ENCODE results near the gene BCAS1.

Gene BCAS1

GRCh38 chr20:54070187-54070987 lies at the start of gene BCAS1:
Gene BCAS1 (minus strand): TSS chr20:54070594. CDS start chr20:54058718, 11,876 bp downstream.
- TF ChIP-seq GATA3 (IDR thresholded peaks at IDR 0.05; ENCODE audit: low read depth, low read length), result no peak
- no peak for TF ChIP-seq GATA2 (IDR thresholded peaks at IDR 0.05; ENCODE audit: low read depth, low read length)

GRCh38 chr20:54119744-54120143 lies 49.4 kb upstream of the BCAS1 start:
- TF ChIP-seq GATA3 (IDR thresholded peaks at IDR 0.05; ENCODE audit: low read depth, low read length) (no peak), GATA2 (IDR thresholded peaks at IDR 0.05; ENCODE audit: low read depth, low read length) (no peak)

GRCh38 chr20:54118220-54119001 lies 48.0 kb upstream of the BCAS1 start:
- TF ChIP-seq GATA3 (IDR thresholded peaks at IDR 0.05; ENCODE audit: low read depth, low read length) (no peak), GATA2 (IDR thresholded peaks at IDR 0.05; ENCODE audit: low read depth, low read length) (no peak)

GRCh38 chr20:54116550-54117235 lies 46.3 kb upstream of the BCAS1 start:
- TF ChIP-seq GATA3 (IDR thresholded peaks at IDR 0.05; ENCODE audit: low read depth, low read length) (no peak), GATA2 (IDR thresholded peaks at IDR 0.05; ENCODE audit: low read depth, low read length) (no peak)

- TF ChIP-seq GATA3 (IDR thresholded peaks at IDR 0.05; ENCODE audit: low read depth, low read length) (no peak), GATA2 (IDR thresholded peaks at IDR 0.05; ENCODE audit: low read depth, low read length) (no peak)
Observed at GRCh38 chr20:54115172-54115854, 44.9 kb upstream of the BCAS1 start.

- TF ChIP-seq GATA3 (IDR thresholded peaks at IDR 0.05; ENCODE audit: low read depth, low read length) (no peak), GATA2 (IDR thresholded peaks at IDR 0.05; ENCODE audit: low read depth, low read length) (no peak)
Observed at GRCh38 chr20:54114109-54114508, 43.7 kb upstream of the BCAS1 start.

- TF ChIP-seq GATA2 (IDR thresholded peaks at IDR 0.05; ENCODE audit: low read depth, low read length) (no peak), GATA3 (IDR thresholded peaks at IDR 0.05; ENCODE audit: low read depth, low read length) (no peak)
Observed at GRCh38 chr20:54113566-54113965, 43.2 kb upstream of the BCAS1 start.

GRCh38 chr20:54112221-54112884 lies 42.0 kb upstream of the BCAS1 start:
- TF ChIP-seq GATA2 (IDR thresholded peaks at IDR 0.05; ENCODE audit: low read depth, low read length), result no peak
- no peak for TF ChIP-seq GATA3 (IDR thresholded peaks at IDR 0.05; ENCODE audit: low read depth, low read length)

GRCh38 chr20:54111460-54111859 lies 41.1 kb upstream of the BCAS1 start:
- TF ChIP-seq GATA3 (IDR thresholded peaks at IDR 0.05; ENCODE audit: low read depth, low read length) (no peak), GATA2 (IDR thresholded peaks at IDR 0.05; ENCODE audit: low read depth, low read length) (no peak)

- no peak for TF ChIP-seq GATA3 (IDR thresholded peaks at IDR 0.05; ENCODE audit: low read depth, low read length)
- no peak for TF ChIP-seq GATA2 (IDR thresholded peaks at IDR 0.05; ENCODE audit: low read depth, low read length)
Observed at GRCh38 chr20:54110457-54110856, 40.1 kb upstream of the BCAS1 start.

- no peak for TF ChIP-seq GATA3 (IDR thresholded peaks at IDR 0.05; ENCODE audit: low read depth, low read length)
Observed at GRCh38 chr20:54110041-54110440, 39.6 kb upstream of the BCAS1 start.

GRCh38 chr20:54108817-54109216 lies 38.4 kb upstream of the BCAS1 start:
- TF ChIP-seq GATA2 (IDR thresholded peaks at IDR 0.05; ENCODE audit: low read depth, low read length) (no peak), GATA3 (IDR thresholded peaks at IDR 0.05; ENCODE audit: low read depth, low read length) (no peak)

- no peak for TF ChIP-seq GATA2 (IDR thresholded peaks at IDR 0.05; ENCODE audit: low read depth, low read length)
- TF ChIP-seq GATA3 (IDR thresholded peaks at IDR 0.05; ENCODE audit: low read depth, low read length), result no peak
Observed at GRCh38 chr20:54108326-54108642, 37.9 kb upstream of the BCAS1 start.

Measured in SH-SY5Y (cell line).